ENCODE measurements around the gene SORBS1. TPM values are rescaled to one million over a fixed set of nuclear protein-coding genes. Genes with fewer than 3 reads are reported as not detected.

The SORBS1 gene
- total and polyA plus RNA-seq, 2 of the 13 experiments (the other 11 are each of a cell fraction or from before 2014, with no cell fraction given): 16.8 to 39.8 TPM

- TF ChIP-seq PRDM15 (CRISPR knock-in tag; IDR thresholded peaks at IDR 0.05): no peak
- TF ChIP-seq ZFY (CRISPR knock-in tag; IDR thresholded peaks at IDR 0.05): no peak; the same call in 1 of the 2 replicates
- 0 out of 2 replicates have a peak, but pooled peaks have one; percentile 25 for TF ChIP-seq ZNF451 (CRISPR knock-in tag; IDR thresholded peaks at IDR 0.05)
- 0 out of 2 replicates have a peak, but pooled peaks have one; percentile 17 for TF ChIP-seq ZBTB4 (CRISPR knock-in tag; IDR thresholded peaks at IDR 0.05; ENCODE audit: borderline replicate concordance)
- no peak for TF ChIP-seq ADNP (CRISPR knock-in tag; IDR thresholded peaks at IDR 0.05)
- no peak for TF ChIP-seq ZNF564 (CRISPR knock-in tag; IDR thresholded peaks at IDR 0.05)
- no peak for TF ChIP-seq MAFK (conservative IDR thresholded peaks at IDR 0.05 in 1 of 2, IDR thresholded peaks at IDR 0.05 in 1 of 2; ENCODE audit: low read length in 2 of 2)
- no peak for TF ChIP-seq KDM3A (CRISPR knock-in tag; IDR thresholded peaks at IDR 0.05; ENCODE audit: low read depth)
- no peak for TF ChIP-seq ZNF367 (CRISPR knock-in tag; IDR thresholded peaks at IDR 0.05; ENCODE audit: borderline replicate concordance)
- no peak for TF ChIP-seq ZNF34 (CRISPR knock-in tag; IDR thresholded peaks at IDR 0.05; ENCODE audit: borderline replicate concordance)
- no peak for TF ChIP-seq ZNF263 (CRISPR knock-in tag; IDR thresholded peaks at IDR 0.05)
- TF ChIP-seq ZNF484 (CRISPR knock-in tag; IDR thresholded peaks at IDR 0.05; ENCODE audit: borderline replicate concordance, low read depth): no peak
- TF ChIP-seq ZNF883 (CRISPR knock-in tag; IDR thresholded peaks at IDR 0.05; ENCODE audit: not compliant biosample characterization): no peak
- TF ChIP-seq PAXIP1 (CRISPR knock-in tag; conservative IDR thresholded peaks at IDR 0.05): peak; percentile 96
- no peak for TF ChIP-seq DMAP1 (CRISPR knock-in tag; IDR thresholded peaks at IDR 0.05)
- no peak for TF ChIP-seq NFE2L1 (CRISPR knock-in tag; IDR thresholded peaks at IDR 0.05; ENCODE audit: borderline replicate concordance)
- no peak for TF ChIP-seq PBX3 (CRISPR knock-in tag; IDR thresholded peaks at IDR 0.05; ENCODE audit: borderline replicate concordance)
- TF ChIP-seq TGIF2 (CRISPR knock-in tag; IDR thresholded peaks at IDR 0.05): peak; percentile 37; the same call in 1 of the 2 replicates
Measured at GRCh38 chr10:95346715-95347401, 214.3 kb downstream of the SORBS1 start (continued).
